GM12874 (cell line): ENCODE measurements around the gene ABHD16A.

Experiments
- TF ChIP-seq, protein P1 (sequence below): IDR thresholded peaks from 2 replicates; pipeline ENCODE4 v1.5.1; 2011; ENCODE audit warnings: low read depth, mild to moderate bottlenecking, control low read depth, low read length, moderate library complexity; ENCODE audit not compliant: insufficient read depth

Gene ABHD16A

DNA sequence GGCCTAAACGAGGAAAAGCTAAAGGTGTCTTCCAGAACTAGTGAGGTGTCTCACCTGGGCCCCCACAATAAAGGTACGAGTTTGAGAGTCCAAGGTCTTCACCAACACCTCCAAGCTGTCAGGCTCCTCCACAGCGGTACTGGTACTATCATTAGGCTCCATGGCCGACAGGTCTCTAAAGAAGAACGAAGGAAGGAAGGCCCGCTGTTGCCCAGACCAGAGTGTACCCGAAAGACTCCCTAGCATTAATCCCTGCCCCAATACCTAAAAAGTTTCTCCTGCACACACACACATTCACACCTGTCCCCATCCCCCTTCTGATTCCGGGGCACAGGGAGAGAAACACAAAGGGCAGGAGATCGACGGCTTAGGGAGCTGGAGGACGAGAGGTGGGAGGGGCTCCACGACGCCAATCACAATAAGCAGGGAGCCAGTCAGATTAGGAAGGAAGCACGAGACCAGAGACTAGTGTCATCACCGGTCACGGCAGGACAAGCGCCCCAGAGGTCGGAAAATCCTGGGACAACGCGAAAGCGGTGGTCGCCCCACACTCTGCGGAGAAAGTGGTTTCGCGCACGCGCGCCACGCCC lies 51.4 kb downstream of the ABHD16A start:
- TF ChIP-seq, protein P1, sequence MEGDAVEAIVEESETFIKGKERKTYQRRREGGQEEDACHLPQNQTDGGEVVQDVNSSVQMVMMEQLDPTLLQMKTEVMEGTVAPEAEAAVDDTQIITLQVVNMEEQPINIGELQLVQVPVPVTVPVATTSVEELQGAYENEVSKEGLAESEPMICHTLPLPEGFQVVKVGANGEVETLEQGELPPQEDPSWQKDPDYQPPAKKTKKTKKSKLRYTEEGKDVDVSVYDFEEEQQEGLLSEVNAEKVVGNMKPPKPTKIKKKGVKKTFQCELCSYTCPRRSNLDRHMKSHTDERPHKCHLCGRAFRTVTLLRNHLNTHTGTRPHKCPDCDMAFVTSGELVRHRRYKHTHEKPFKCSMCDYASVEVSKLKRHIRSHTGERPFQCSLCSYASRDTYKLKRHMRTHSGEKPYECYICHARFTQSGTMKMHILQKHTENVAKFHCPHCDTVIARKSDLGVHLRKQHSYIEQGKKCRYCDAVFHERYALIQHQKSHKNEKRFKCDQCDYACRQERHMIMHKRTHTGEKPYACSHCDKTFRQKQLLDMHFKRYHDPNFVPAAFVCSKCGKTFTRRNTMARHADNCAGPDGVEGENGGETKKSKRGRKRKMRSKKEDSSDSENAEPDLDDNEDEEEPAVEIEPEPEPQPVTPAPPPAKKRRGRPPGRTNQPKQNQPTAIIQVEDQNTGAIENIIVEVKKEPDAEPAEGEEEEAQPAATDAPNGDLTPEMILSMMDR, result no peak

DNA sequence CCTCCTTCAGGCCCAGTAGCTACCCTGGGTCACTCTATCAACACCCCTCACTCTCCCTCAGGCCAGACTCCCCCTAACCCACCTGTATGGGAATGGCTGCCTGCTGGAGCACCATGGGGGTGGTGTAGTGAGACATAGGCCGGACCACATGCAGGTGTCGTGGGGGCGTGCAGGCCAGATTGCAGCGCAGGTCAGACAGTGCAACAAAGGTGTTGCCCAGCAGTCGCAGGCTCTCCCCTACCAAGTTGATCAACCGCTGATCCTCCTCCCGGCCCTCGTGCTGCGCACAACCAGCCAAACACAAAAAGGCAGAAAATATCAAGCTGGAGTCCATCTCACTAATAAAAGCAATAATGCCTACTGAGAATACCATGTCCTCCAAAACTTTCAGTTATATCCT lies 57.8 kb downstream of the ABHD16A start:
- TF ChIP-seq, protein P1, result no peak

DNA sequence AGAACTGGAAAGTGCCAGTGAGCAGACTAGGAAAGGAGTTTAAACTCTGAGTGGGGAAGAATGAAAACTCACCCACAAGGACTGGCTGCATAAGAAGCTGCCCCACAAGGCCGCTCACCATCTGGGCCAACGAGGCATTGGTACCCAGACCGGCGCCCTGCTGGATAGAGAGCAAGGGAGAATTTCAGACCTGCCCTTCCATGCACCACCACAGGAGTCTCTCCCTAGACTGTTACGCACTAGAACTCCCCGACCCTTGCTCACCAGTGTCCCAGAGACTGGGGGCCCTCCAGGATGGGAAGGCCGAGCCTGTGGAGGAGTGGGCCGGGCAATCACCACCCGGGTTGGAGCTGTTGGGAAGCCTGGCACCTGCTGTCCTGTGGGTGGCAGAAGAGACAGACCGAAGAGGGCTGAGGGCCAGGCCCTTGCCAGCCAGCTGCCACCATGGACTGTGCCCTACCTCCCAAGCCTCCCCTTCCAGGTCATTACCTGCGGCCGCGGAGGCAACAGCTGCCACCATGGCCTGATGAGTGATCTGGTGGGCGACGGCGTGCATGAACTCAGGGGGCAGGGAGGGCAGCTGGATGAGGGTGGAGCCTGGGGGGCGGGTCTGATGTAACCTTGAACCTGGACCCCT lies 59.2 kb downstream of the ABHD16A start:
- TF ChIP-seq, protein P1, result no peak

DNA sequence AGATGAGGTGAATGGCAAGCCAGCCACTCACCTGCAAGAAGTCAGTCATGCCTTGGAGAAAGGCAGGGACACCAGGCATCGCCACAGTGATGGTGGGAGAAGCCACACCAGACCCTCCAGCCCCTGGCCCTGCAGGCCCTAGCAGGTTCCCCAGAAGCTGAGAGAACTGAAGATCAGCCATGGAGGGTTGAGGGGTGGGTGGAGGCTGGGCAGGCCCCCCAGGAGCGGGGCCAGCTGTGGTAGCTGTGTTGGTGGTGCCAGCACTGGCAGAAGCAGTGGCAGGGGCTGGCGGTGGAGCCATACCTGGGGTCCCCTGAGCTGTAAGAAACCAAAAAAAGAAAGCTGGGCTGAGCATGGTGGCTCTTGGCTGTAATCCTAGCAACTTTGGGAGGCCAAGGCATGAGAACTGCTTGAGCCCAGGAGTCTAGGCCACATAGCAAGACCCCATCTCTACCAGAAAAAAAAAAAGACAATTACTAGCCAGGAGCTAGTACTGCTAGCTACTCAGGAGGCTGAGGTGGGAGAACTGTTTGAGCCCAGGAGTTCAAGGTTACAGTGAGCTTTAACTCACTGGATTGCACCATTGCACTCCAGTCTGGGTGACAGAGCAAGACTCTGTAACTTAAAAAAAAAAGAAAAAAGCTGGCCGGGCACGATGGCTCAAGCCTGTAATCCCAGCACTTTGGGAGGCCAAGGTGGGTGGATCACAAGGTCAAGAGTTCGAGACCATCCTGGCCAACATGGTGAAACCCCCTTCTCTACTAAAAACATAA lies 60.1 kb downstream of the ABHD16A start:
- TF ChIP-seq, protein P1, result no peak

DNA sequence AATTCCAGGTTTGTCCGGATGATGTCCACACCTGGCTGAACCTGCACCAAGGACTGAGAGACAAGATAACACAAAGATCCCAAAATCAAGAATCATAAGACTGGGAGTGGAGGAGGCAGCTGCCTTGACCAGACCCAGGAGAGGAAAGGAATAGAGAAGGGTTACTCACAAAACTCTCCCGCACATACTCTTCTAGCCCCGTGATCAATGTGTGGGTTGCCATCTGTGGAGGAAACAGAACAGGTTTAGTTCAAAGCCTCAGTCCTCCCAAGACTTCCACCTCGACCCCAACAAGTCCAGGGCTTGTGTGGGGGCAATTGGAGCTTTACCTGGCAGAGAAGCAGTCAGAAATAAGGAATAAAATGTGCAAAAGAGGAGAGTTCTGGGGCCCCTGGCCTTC lies 61.8 kb downstream of the ABHD16A start:
- TF ChIP-seq, protein P1, result no peak

DNA sequence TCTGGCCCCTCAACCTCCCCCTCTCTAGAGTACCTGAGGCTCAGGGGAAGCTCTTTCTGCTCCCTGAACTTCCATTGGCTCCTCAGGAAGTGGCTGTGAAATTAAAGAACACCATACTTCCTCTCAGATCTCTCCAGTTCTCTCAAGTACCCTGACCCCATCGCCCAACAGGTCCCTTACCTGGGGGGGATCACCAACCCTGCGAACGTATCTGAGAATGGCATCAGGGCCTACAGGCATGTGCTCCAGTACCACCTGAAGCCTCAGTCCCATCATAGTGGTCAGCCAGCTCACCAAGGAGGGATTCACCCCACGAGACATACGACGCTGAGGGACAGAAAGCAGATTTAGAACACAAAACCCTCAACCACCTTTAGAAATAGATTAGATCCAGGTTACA lies 62.5 kb downstream of the ABHD16A start:
- TF ChIP-seq, protein P1, result no peak

DNA sequence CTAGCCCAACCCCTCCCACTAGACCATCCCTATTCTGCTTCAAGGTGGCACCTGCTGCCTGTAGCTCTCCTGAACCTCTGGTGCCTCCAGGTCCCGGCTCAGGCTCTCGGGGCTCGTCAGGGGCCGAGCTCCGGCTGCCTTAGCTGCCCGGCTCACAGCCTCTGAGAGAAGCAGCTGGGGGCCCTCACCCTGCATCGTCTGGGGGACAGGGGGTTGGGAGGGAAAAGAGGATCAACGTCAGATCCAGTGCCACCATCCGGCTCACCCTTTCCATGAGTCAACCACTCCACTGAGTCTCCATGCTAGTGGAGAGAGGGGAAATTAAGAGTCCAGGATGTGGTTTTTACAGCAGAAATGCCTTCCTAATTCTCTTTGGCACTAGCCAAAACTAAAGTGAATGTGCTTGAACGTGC lies 63.7 kb downstream of the ABHD16A start:
- TF ChIP-seq, protein P1, result no peak
